Mucosa of descending colon (tissue), 3 donors: ENCODE data around the gene SLC31A2. TPM values are rescaled to one million over a fixed set of nuclear protein-coding genes. Genes with fewer than 3 reads are reported as not detected.

Experiments
- ATAC-seq: fragments of 200-7000 bp; cut with Tn5 transposase; one replicate; pipeline ENCODE4 v1.9.1; 2020; ENCODE audit warnings: mild to moderate bottlenecking, moderate library complexity
- DNase-seq, 3 donors: peaks; one replicate each; pipeline ENCODE4 v3.0.0-alpha.2; 2020
- H3K36me3 ChIP-seq: fragments of 200-600 bp; one replicate; pipeline ENCODE4 v1.8.0; 2021; ENCODE audit warnings: low read depth, mild to moderate bottlenecking
- H3K4me1 ChIP-seq: fragments of 200-600 bp; one replicate; pipeline ENCODE4 v1.8.0; 2021; ENCODE audit warnings: low read depth, mild to moderate bottlenecking
- H3K4me3 ChIP-seq: fragments of 200-600 bp; one replicate; pipeline ENCODE4 v1.8.0; 2021; ENCODE audit warnings: mild to moderate bottlenecking
- H3K9me3 ChIP-seq: fragments of 200-600 bp; one replicate; pipeline ENCODE4 v1.8.0; 2021; ENCODE audit warnings: mild to moderate bottlenecking
- intact Hi-C, 2 donors: fragments of 100-400 bp; cut with DNase I in 1 of 2; cut with micrococcal nuclease in 1 of 2; formaldehyde crosslinking; loops; one replicate each; pipeline versions ENCODE4 v1.11.0 to v1.11.1; 2022; cut with DNase I, micrococcal nuclease
- total RNA-seq, 3 donors: library from RNA; stranded (reverse); fragmentation: NEBNext Ultra II Directional in 2 of 3; extraction: Animal tissue kit (Norgen Biotek cat#: 25700) in 2 of 3; gene quantifications; one replicate each; pipeline versions ENCODE4 v1.2.1 to v1.2.4, GENCODE V29; 2021 to 2023
- TF ChIP-seq, protein P1 (sequence below): fragments of 200-600 bp; IDR thresholded peaks from one replicate; pipeline ENCODE4 v1.8.0; 2022; ENCODE audit warnings: antibody characterized with exemption, mild to moderate bottlenecking
- donor health status: DM: no; HTN: no; CAD: no; lungs with moderate emphysema.
- donor health status: DM: no; HTN: no; CAD: no.
- donor health status: DM: no; HTN: yes; CAD: no.

The SLC31A2 gene
- total RNA-seq, 3 donors from 2014 or later: 17.1 to 23.7 (median 17.8) TPM

- ATAC-seq (no peak), DNase-seq (no peak)
- Histone ChIP-seq H3K4me3 (no peak overlapping the region), H3K36me3 (no peaks in the 10 kb centered on the region), H3K9me3 (no peaks in the 10 kb centered on the region), H3K4me1 (no peaks in the 10 kb centered on the region)
- intact Hi-C loops: no loop called here
- TF ChIP-seq, protein P1, sequence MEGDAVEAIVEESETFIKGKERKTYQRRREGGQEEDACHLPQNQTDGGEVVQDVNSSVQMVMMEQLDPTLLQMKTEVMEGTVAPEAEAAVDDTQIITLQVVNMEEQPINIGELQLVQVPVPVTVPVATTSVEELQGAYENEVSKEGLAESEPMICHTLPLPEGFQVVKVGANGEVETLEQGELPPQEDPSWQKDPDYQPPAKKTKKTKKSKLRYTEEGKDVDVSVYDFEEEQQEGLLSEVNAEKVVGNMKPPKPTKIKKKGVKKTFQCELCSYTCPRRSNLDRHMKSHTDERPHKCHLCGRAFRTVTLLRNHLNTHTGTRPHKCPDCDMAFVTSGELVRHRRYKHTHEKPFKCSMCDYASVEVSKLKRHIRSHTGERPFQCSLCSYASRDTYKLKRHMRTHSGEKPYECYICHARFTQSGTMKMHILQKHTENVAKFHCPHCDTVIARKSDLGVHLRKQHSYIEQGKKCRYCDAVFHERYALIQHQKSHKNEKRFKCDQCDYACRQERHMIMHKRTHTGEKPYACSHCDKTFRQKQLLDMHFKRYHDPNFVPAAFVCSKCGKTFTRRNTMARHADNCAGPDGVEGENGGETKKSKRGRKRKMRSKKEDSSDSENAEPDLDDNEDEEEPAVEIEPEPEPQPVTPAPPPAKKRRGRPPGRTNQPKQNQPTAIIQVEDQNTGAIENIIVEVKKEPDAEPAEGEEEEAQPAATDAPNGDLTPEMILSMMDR: no peak
Measured at GRCh38 chr9:113125386-113126035, 25.3 kb upstream of the SLC31A2 start.

DNA sequence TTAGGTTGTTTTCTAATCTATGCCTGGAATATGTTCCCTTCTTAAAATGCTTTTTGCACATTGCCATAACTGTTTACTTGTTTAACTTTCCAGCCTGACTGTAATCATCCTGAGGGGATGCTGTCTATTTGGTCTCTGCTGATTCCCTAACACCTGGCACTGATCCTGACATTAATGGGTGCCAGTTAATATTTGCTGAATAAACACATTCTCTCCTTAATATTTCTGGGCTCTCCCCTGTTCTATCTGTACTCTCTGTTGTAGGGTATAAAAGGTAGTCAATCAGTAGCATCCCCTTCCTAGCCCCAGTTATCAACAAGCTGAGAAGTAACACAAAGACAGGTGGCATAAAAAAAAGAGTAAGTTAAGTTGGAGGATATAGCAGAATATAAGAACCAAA is 21.3 kb upstream of the SLC31A2 start:
- DNase-seq: no peak
- TF ChIP-seq, protein P1: no peak
- H3K4me3 ChIP-seq: no peak overlapping the region
- ATAC-seq: no peak
- intact Hi-C loops: no loop called here
- H3K9me3 ChIP-seq: no peaks in the 10 kb centered on the region
- no peaks in the 10 kb centered on the region for H3K4me1 ChIP-seq
- no peaks in the 10 kb centered on the region for H3K36me3 ChIP-seq

DNA sequence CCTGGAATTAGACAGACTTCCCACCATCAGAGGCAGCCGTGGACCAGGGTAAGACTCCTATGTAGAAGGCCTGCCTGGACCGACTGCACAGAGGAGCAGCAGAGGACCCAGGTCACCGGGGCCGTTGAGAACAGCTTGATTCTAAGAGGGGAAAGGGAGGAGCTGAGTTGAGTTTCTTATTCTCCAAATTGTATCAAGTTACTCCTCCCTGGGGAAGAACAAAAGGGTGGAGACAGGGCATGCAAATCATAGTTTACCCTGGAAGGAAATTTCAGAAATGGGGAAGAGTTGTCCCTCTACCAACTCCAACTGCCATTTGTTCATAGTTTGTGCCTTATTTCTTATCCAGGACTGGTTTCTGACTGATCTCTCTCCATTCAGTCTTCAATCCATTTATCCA is 20.9 kb upstream of the SLC31A2 start:
- intact Hi-C loops: no loop called here

GRCh38 chr9:113131689-113132151 is 19.1 kb upstream of the SLC31A2 start:
- Histone ChIP-seq H3K36me3 (no peaks in the 10 kb centered on the region), H3K4me1 (no peaks in the 10 kb centered on the region), H3K9me3 (no peaks in the 10 kb centered on the region), H3K4me3 (no peak overlapping the region)
- ATAC-seq: no peak
- intact Hi-C loops: no loop called here
- TF ChIP-seq, protein P1: no peak
- no peak for DNase-seq

More for the DNA sequence above, 20.9 kb upstream of the SLC31A2 start:
- no peaks in the 10 kb centered on the region for H3K9me3 ChIP-seq
- no peaks in the 10 kb centered on the region for H3K36me3 ChIP-seq
- no peak for DNase-seq
- no peak for ATAC-seq
- TF ChIP-seq, protein P1: no peak
- H3K4me3 ChIP-seq: no peak overlapping the region
- no peaks in the 10 kb centered on the region for H3K4me1 ChIP-seq

DNA sequence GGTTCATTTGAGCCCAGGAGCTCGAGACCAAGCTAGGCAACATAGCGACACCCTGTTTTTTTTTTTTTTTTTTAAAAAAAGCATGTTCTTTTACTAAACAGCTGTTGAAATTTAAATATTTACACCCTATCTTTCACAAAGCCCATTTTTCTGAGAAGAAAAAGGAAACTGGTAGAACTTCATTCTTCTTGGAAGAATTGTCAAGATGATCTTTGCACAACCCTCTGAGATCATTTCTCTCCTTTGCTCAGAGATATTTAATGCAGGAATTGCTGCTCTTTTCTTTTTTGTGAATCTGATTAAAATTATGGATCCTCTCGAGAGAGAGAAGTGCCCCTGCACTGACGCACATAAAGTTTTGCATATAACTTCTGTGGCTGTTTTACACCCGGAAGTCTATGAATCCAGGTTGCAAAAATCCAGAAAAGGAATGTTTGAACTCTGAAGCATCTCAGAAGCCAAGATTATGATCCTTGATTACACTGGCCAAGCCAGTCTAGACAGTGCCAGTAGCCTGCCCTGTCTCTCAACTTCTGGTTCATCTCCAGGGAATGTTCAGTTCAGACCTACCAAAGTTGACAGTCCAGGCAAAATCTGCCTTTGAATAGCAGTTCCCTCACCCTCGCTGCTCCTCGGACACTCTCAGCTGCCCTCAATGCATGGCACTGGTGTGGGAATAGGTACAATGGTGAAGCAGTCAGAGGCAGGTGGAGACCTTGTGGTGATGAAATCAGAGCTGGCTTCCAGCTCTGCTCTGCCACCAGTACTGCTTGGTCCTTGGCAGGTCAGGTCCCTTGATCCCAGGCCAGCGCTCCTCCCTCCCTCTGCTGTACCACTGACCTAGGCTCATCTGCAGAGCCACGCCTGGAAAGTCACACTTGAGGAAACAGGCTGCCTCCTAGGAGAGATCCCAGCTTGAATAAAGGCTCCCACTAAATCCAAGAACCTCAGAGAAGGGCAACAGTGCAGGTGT is 13.3 kb upstream of the SLC31A2 start:
- no peaks in the 10 kb centered on the region for H3K4me1 ChIP-seq
- no peaks in the 10 kb centered on the region for H3K36me3 ChIP-seq
- DNase-seq: no peak
- TF ChIP-seq, protein P1: no peak
- intact Hi-C loops: no loop called here
- ATAC-seq: no peak
- no peak overlapping the region for H3K4me3 ChIP-seq
- H3K9me3 ChIP-seq: no peaks in the 10 kb centered on the region
